ENCODE measurements around the gene CD8B2.

The CD8B2 gene

DNA sequence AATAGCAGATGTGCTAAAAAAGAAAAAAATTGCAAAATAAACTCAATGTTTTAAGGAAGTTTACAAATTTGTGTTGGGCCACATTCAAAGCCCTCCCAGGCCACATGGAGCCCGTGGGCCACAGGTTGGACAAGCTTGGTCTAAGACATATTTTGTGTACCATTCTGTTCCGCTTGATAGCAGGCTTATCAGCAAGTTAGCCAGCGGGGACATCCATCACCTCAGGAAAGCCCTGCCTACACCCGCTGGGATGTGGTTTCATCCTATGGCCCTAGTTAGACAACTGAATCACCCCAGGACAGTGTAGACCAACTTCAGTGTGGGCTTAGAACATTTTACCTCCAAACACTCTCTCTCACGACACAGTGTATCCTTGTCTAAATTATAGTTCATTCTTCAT, 32.6 kb downstream of the CD8B2 start:
- Histone ChIP-seq H2AFZ (ENCODE audit: low read length) (no peak overlapping the region), H3K4me3 (ENCODE audit: low read length) (no peak overlapping the region), H3K4me2 (ENCODE audit: low read depth, low read length) (no peak overlapping the region), H3K9me2 (replicated peaks; ENCODE audit: insufficient read depth, low read length) (no peaks in the 10 kb centered on the region), H3K9ac (ENCODE audit: low read length) (no peak overlapping the region), H4K20me1 (ENCODE audit: insufficient read depth, low read length) (no peaks in the 10 kb centered on the region), H3K27ac (ENCODE audit: low read length) (no peak overlapping the region), H3K4me1 (ENCODE audit: low read length) (no peaks in the 10 kb centered on the region), H3F3A (ENCODE audit: insufficient read depth, low read length) (no peaks in the 10 kb centered on the region), H3K9me3 (replicated peaks; ENCODE audit: insufficient read depth, low read length) (no peaks in the 10 kb centered on the region), H3K27me3 (replicated peaks; ENCODE audit: insufficient read depth, low read length) (no peaks in the 10 kb centered on the region), H3K79me2 (ENCODE audit: low read length) (no peaks in the 10 kb centered on the region), H3K36me3 (replicated peaks; ENCODE audit: insufficient read depth, low read length) (no peaks in the 10 kb centered on the region)
- TF ChIP-seq EZH2 (optimal IDR thresholded peaks at IDR 0.05; ENCODE audit: low read depth, low read length) = no peak
- TF ChIP-seq, protein P1, sequence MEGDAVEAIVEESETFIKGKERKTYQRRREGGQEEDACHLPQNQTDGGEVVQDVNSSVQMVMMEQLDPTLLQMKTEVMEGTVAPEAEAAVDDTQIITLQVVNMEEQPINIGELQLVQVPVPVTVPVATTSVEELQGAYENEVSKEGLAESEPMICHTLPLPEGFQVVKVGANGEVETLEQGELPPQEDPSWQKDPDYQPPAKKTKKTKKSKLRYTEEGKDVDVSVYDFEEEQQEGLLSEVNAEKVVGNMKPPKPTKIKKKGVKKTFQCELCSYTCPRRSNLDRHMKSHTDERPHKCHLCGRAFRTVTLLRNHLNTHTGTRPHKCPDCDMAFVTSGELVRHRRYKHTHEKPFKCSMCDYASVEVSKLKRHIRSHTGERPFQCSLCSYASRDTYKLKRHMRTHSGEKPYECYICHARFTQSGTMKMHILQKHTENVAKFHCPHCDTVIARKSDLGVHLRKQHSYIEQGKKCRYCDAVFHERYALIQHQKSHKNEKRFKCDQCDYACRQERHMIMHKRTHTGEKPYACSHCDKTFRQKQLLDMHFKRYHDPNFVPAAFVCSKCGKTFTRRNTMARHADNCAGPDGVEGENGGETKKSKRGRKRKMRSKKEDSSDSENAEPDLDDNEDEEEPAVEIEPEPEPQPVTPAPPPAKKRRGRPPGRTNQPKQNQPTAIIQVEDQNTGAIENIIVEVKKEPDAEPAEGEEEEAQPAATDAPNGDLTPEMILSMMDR (IDR thresholded peaks at IDR 0.05; ENCODE audit: low read length) = no peak
- TF ChIP-seq EZH2phosphoT487 (IDR thresholded peaks at IDR 0.05; ENCODE audit: low read length) = no peak
- no peak for DNase-seq

DNA sequence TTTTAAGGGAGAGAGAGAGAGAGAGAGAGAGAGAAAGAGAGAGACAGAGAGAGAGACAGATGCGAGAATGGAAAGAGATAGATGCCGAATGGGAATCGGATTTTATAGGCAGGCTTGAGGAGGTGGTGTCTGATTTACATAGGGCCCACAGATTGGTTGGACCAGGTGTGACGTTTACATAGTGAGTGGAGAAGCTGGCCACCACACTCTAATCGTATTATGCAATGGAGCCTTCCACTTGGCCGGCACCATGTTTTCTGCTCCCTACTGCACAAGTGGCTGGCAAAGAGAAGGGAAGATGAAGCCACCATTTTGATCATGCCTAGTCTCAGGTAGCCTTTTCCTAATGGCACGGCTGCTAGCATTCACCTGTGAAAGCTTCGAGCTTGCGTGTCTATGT, 33.9 kb downstream of the CD8B2 start:
- Histone ChIP-seq H3K4me2 (ENCODE audit: low read depth, low read length) (no peak overlapping the region), H4K20me1 (ENCODE audit: insufficient read depth, low read length) (no peaks in the 10 kb centered on the region), H3F3A (ENCODE audit: insufficient read depth, low read length) (no peaks in the 10 kb centered on the region), H3K27ac (ENCODE audit: low read length) (no peak overlapping the region), H3K9me3 (replicated peaks; ENCODE audit: insufficient read depth, low read length) (no peaks in the 10 kb centered on the region), H3K36me3 (replicated peaks; ENCODE audit: insufficient read depth, low read length) (no peaks in the 10 kb centered on the region), H3K4me3 (ENCODE audit: low read length) (no peak overlapping the region), H2AFZ (ENCODE audit: low read length) (no peak overlapping the region), H3K9ac (ENCODE audit: low read length) (no peak overlapping the region), H3K79me2 (ENCODE audit: low read length) (no peaks in the 10 kb centered on the region), H3K27me3 (replicated peaks; ENCODE audit: insufficient read depth, low read length) (no peaks in the 10 kb centered on the region), H3K4me1 (ENCODE audit: low read length) (no peaks in the 10 kb centered on the region), H3K9me2 (replicated peaks; ENCODE audit: insufficient read depth, low read length) (no peaks in the 10 kb centered on the region)
- TF ChIP-seq, protein P1 (IDR thresholded peaks at IDR 0.05; ENCODE audit: low read length) = no peak
- no peak for TF ChIP-seq EZH2phosphoT487 (IDR thresholded peaks at IDR 0.05; ENCODE audit: low read length)
- TF ChIP-seq EZH2 (optimal IDR thresholded peaks at IDR 0.05; ENCODE audit: low read depth, low read length) = no peak
- no peak for DNase-seq

DNA sequence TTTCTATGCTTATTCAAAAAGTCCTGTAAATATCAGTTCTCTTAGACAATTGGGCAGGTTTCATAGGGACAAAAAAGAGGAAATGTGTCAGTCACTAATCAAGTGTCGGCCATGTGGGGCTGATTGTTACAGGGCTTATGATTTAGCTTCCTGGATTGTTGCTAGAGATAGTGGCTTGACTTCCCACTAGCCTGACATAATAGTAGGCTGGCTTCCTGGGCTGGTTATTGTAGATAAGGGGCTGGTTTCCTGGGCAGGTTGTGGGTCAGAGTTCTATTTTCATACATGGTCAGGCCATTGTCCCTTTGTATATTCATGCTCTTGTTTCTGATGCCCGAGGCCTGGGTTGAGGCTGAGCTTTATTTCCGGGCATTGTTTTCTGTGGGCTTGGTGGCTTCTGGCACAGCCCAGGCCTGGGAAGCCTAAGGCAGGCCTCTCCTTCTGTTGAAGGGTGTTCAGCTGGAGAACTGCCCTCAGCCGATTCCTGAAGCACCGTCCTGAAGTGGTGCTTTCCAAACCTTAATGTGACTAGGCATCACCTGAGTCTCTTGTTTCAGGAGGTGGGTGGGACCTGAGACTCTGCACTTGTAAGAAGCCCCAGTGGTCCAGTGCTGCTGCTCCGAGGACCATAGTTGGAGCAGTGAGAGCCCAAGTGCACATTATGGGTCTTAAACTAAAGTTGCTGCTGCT, 37.0 kb downstream of the CD8B2 start:
- no peak for DNase-seq
- TF ChIP-seq EZH2 (optimal IDR thresholded peaks at IDR 0.05; ENCODE audit: low read depth, low read length) (no peak), EZH2phosphoT487 (IDR thresholded peaks at IDR 0.05; ENCODE audit: low read length) (no peak)
- TF ChIP-seq, protein P1 (IDR thresholded peaks at IDR 0.05; ENCODE audit: low read length) = no peak
- no peaks in the 10 kb centered on the region for H4K20me1 ChIP-seq (ENCODE audit: insufficient read depth, low read length)

More for the DNA sequence above, 37.0 kb downstream of the CD8B2 start:
- Histone ChIP-seq H3K9ac (ENCODE audit: low read length) (no peak overlapping the region), H3F3A (ENCODE audit: insufficient read depth, low read length) (no peaks in the 10 kb centered on the region), H3K9me2 (replicated peaks; ENCODE audit: insufficient read depth, low read length) (no peaks in the 10 kb centered on the region), H3K79me2 (ENCODE audit: low read length) (no peaks in the 10 kb centered on the region), H3K27ac (ENCODE audit: low read length) (no peak overlapping the region), H3K4me2 (ENCODE audit: low read depth, low read length) (no peak overlapping the region), H3K4me3 (ENCODE audit: low read length) (no peak overlapping the region), H3K27me3 (replicated peaks; ENCODE audit: insufficient read depth, low read length) (no peaks in the 10 kb centered on the region), H3K36me3 (replicated peaks; ENCODE audit: insufficient read depth, low read length) (no peaks in the 10 kb centered on the region), H3K9me3 (replicated peaks; ENCODE audit: insufficient read depth, low read length) (no peaks in the 10 kb centered on the region), H2AFZ (ENCODE audit: low read length) (no peak overlapping the region), H3K4me1 (ENCODE audit: low read length) (no peaks in the 10 kb centered on the region)

Measured in MM.1S (cell line).